T-helper 1 cell (primary cell): ENCODE results near the gene TMEM11.

ENCODE experiments used
- DNase-seq, 5 donors: peaks; one replicate each; pipeline ENCODE4 v3.0.0-alpha.2; 2012 to 2020

The TMEM11 gene

GRCh38 chr17:21157586-21158370, 56.2 kb downstream of the TMEM11 start:
- DNase-seq = no peak

GRCh38 chr17:21152731-21153130, 61.2 kb downstream of the TMEM11 start:
- DNase-seq = no peak

DNA sequence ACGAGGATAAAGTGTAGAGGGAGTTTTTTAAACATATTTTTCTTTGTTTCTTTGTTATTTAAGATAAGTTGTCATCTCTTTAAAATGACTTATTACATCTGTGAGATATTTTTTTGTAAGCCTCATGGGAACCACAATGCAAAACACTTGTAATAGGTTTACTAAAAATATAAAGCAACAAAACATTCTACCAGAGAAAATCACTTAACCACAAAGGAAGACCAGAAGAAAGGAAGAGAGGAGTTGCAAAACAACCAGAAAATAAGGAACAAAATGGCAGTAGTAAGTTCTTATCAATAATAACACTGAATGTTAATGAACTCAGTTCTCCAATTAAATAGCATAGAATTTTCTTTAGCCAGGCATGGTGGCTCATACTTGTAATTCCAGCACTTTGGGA, 64.3 kb downstream of the TMEM11 start:
- DNase-seq = no peak
